Skeletal muscle tissue (tissue), 4 donors: ENCODE results near the gene SYTL1. TPM values are rescaled to one million over a fixed set of nuclear protein-coding genes. Genes with fewer than 3 reads are reported as not detected.

Experiments used
- H3K27ac ChIP-seq: one replicate; pipeline ENCODE4 v1.7.0; 2013; ENCODE audit warnings: mild to moderate bottlenecking, low read depth, low read length, inconsistent platforms
- H3K27me3 ChIP-seq, 3 donors: one replicate each; pipeline ENCODE4 v1.7.0; 2013; ENCODE audit warnings: low read length in 3 of 3; ENCODE audit not compliant: control insufficient read depth in 3 of 3, insufficient read depth in 3 of 3
- H3K36me3 ChIP-seq, 3 donors: one replicate each; pipeline ENCODE4 v1.7.0; 2013; ENCODE audit warnings: low read length in 3 of 3; ENCODE audit not compliant: control insufficient read depth in 3 of 3, insufficient read depth in 3 of 3
- H3K4me1 ChIP-seq, 3 donors: one replicate each; pipeline ENCODE4 v1.7.0; 2013; ENCODE audit warnings: low read length in 3 of 3, mild to moderate bottlenecking in 3 of 3; ENCODE audit not compliant: control insufficient read depth in 3 of 3, insufficient read depth in 3 of 3
- H3K4me3 ChIP-seq, 3 donors: one replicate each; pipeline ENCODE4 v1.7.0; 2013; ENCODE audit warnings: low read length in 3 of 3
- H3K9ac ChIP-seq, 3 donors: one replicate each; pipeline ENCODE4 v1.7.0; 2013; ENCODE audit warnings: low read length in 3 of 3, mild to moderate bottlenecking in 3 of 3, moderate library complexity in 2 of 3, low read depth in 1 of 3
- H3K9me3 ChIP-seq, 3 donors: one replicate each; pipeline ENCODE4 v1.7.0; 2013; ENCODE audit warnings: low read length in 3 of 3; ENCODE audit not compliant: control insufficient read depth in 3 of 3
- total RNA-seq: library from RNA; depleted of rRNA; stranded (reverse); fragments of >200 nt; gene quantifications from one replicate; pipeline ENCODE4 v1.2.3, GENCODE V29; 2014
- donor health status: Osteomylitis.

The SYTL1 gene
- total RNA-seq, 1 donor from 2014 or later = under 0.01 TPM

DNA sequence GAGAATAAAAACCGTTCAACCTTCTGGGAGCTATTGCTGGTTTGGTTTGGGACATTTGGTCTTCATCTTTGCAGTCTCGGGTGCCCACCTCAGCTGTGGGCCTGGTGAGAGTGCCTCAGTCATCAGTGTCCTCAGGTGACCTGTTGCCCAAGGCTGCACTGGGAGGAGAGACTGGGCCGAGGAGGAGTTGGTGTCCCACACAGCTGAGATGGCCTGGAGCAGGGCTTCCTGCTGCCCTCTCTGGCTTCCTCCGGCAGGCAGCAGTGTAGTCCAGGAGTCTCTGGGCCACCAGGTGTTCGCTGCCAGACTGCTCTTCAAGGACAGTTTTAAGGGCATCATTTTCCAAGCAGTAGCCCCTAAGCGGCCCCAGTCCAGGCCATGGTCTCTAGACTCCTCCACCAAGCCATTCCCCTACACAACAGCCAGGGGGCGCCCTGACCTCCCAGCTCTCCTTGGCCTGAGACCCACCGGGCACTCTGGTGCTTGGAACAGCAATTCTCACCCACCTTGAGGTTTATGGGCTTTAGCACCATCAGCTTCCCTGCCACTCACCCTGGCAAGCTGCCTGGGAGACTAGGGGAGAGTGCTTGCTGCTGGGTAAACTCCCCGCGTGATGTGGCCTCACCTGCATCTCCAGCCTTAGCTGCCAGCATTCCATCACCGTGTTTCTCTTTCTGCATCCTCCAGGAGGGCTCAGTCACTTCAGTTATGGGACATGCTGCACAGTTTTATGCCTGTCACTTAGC is 9.1 kb upstream of the SYTL1 start:
- no peaks in the 10 kb centered on the region for H3K9me3 ChIP-seq
- H3K9ac ChIP-seq = peak overlapping the region in 1 of 3 donors; percentile 8
- H3K36me3 ChIP-seq = peaks cover 59 to 61% (median 60%) of the 10 kb centered on the region in 3 donors
- no peaks in the 10 kb centered on the region for H3K27me3 ChIP-seq
- H3K27ac ChIP-seq = no peak overlapping the region
- H3K4me3 ChIP-seq = no peak overlapping the region
- peaks cover 4 to 16% (median 14%) of the 10 kb centered on the region in 3 donors for H3K4me1 ChIP-seq

DNA sequence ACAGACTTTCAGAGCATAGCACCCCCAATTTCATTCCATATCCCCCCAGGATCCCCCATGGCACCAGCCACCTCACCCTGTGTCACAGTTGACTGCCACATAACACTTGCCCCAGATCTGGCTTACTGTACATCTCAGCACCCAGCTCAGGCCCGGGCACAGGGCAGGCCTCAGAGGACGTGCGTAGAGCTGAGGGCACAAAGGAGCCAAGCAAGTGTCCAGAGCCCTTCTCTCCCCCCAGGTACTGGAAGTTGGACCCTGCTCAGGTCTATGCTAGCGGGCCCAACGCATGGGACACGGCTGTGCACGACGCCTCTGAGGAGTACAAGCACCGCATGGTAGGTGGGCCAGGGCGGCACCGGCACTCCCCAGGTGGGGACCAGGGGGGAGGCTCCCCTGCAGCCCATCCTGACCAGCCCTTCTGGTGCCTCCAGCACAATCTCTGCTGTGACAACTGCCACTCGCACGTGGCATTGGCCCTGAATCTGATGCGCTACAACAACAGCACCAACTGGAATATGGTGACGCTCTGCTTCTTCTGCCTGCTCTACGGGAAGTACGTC is 8.0 kb upstream of the SYTL1 start:
- Histone ChIP-seq H3K27me3 (no peaks in the 10 kb centered on the region), H3K36me3 (peaks cover 58 to 60% (median 59%) of the 10 kb centered on the region in 3 donors)

DNA sequence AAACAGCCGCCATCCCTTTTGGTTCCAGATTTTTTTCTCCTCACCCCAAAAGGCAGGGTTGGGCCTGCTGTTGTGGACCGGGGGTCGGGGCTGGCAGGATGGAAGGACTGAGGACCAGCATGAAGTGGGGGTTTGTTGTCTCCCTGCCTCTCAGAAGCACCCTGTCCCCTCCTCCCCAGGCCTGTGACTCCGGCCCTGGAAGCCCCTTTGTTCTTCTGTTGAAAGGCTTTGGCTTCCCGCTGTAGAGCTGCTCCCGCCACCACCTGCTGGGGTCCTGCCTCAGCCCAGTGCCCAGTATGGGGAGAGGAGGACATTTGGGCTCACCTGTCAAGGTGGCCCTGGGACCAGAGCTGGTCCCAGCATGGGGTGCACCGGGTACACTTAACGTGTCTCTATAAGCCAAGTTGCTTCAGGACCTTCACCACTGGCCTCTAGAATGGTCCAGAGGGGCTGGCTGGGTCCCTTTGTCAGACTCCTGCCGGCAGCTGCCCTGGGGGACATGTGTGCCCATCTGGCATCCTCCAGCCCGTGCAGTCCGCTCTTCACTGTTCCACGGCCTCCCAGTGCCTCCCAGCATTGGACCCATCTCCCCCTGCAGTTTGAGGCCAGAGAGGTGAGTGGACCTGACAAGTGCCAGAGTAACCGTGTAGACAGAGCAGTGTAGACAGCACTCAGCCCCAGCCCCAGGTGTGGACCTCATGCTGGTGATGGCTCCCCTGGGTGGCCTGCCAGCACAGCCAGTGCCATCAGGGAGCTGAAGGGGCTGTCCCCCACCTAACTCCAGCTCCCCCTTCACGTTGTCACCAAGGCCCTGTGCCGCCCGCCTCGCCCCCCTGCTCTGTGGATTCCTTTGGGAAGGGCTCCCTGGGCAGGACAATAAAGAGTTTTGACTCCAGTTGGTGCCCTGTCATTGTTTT is 6.1 kb upstream of the SYTL1 start:
- Histone ChIP-seq H3K9ac (no peak overlapping the region), H3K27ac (no peak overlapping the region), H3K27me3 (no peaks in the 10 kb centered on the region), H3K4me1 (peaks cover 4 to 7% (median 6%) of the 10 kb centered on the region in 3 donors), H3K4me3 (no peak overlapping the region), H3K9me3 (no peaks in the 10 kb centered on the region), H3K36me3 (peaks cover 56 to 59% (median 57%) of the 10 kb centered on the region in 3 donors)

More for the DNA sequence above, 8.0 kb upstream of the SYTL1 start:
- Histone ChIP-seq H3K9ac (no peak overlapping the region), H3K4me1 (peaks cover 4 to 9% (median 6%) of the 10 kb centered on the region in 3 donors), H3K27ac (no peak overlapping the region), H3K4me3 (no peak overlapping the region), H3K9me3 (no peaks in the 10 kb centered on the region)

DNA sequence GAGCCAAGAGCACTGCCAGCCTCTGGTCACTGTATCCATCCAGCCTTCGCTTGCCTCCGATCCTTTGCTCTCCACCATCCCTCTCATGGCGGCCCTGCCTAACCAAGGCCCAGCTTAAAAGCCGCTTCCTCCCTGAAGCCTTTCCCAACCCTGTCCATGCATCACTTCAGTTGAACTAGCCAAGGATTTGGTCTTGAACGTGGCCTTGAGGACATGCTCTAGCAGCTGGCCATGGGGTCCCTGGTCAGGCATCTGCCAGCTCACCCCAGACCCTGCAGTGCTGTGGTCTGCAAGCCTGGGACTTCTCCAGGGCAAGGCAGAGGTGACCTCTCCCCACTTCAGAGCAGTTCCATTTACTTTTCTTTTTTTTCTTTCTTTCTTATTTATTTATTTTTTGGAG is 5.1 kb upstream of the SYTL1 start:
- Histone ChIP-seq H3K9ac (no peak overlapping the region), H3K36me3 (peaks cover 48 to 52% (median 52%) of the 10 kb centered on the region in 3 donors), H3K4me1 (peaks cover 4 to 7% (median 6%) of the 10 kb centered on the region in 3 donors), H3K9me3 (no peaks in the 10 kb centered on the region), H3K4me3 (no peak overlapping the region), H3K27ac (no peak overlapping the region), H3K27me3 (no peaks in the 10 kb centered on the region)

DNA sequence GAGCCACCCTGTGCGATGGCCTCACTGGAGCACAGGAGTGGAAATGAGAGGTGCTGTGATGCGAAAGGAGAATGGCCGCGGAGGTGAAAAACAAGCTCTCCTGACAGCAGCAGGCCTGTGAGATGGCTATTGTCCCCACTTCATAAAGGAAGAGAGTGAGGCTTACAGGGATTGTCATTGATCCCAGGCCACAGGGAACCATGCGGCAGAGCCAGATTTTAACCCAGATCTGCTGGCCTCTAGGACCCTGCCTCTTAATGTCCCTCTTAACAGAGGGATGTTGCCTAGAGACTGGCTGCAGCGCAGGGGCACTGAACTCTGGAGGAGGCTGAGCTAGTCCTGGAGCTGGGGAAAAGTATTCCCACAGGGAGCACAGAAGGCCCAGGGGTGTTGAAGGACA is 3.1 kb upstream of the SYTL1 start:
- H3K9me3 ChIP-seq = no peaks in the 10 kb centered on the region
- no peaks in the 10 kb centered on the region for H3K4me1 ChIP-seq
- peaks cover 0 to 4% (median 0%) of the 10 kb centered on the region in 3 donors for H3K27me3 ChIP-seq
- H3K36me3 ChIP-seq = peaks cover 31 to 34% (median 32%) of the 10 kb centered on the region in 3 donors
- no peak overlapping the region for H3K27ac ChIP-seq
- H3K9ac ChIP-seq = no peak overlapping the region
- H3K4me3 ChIP-seq = no peak overlapping the region

DNA sequence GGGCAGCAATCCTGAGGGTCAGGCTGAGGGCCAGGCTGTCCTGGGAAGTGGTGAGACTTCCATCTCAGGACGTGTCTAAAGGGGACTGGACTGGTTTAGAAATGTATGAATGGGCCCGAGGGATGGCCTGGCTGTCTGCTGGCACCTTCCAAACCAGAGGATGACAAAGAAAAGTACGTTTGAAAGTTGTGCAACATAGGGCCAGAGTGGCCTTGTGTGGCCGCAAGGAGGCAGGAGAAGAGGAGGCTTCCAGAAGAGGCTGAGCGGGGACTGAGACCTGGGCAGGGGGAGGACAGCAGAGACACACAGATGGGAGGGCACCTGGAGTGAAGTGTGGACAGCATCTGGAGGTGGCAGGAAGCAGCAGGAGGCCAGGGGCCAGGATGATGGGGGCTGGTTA is 2.6 kb upstream of the SYTL1 start:
- H3K36me3 ChIP-seq = peaks cover 27 to 29% (median 28%) of the 10 kb centered on the region in 3 donors
- H3K9ac ChIP-seq = peak overlapping the region in 1 of 3 donors; percentile 5
- no peak overlapping the region for H3K27ac ChIP-seq
- H3K27me3 ChIP-seq = peaks cover 0 to 4% (median 0%) of the 10 kb centered on the region in 3 donors
- no peaks in the 10 kb centered on the region for H3K9me3 ChIP-seq
- no peak overlapping the region for H3K4me3 ChIP-seq
- no peaks in the 10 kb centered on the region for H3K4me1 ChIP-seq

DNA sequence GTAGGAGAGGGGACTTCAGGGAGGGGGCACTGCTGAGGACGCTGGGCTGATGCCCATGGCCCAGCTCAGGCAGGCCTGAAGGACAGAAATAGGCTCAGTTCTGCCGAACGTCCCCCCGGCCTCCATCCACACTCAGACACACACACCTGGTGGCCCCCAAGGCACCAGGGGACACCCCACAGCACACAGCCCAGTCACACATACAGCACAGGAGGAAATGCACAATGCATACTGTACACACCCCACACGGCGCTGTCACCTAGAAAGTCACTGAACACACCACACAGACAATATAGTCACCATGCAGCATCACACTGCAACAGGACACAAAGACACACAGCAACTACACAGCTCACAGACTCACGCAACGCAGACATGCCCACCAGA is 562 bp downstream of the SYTL1 start:
- Histone ChIP-seq H3K9me3 (no peaks in the 10 kb centered on the region), H3K4me3 (peak overlapping the region in 1 of 3 donors; percentile 32), H3K36me3 (peaks cover 0 to 3% (median 0%) of the 10 kb centered on the region in 3 donors), H3K9ac (no peak overlapping the region), H3K27me3 (peaks cover 7 to 14% (median 13%) of the 10 kb centered on the region in 3 donors), H3K4me1 (no peaks in the 10 kb centered on the region), H3K27ac (no peak overlapping the region)

DNA sequence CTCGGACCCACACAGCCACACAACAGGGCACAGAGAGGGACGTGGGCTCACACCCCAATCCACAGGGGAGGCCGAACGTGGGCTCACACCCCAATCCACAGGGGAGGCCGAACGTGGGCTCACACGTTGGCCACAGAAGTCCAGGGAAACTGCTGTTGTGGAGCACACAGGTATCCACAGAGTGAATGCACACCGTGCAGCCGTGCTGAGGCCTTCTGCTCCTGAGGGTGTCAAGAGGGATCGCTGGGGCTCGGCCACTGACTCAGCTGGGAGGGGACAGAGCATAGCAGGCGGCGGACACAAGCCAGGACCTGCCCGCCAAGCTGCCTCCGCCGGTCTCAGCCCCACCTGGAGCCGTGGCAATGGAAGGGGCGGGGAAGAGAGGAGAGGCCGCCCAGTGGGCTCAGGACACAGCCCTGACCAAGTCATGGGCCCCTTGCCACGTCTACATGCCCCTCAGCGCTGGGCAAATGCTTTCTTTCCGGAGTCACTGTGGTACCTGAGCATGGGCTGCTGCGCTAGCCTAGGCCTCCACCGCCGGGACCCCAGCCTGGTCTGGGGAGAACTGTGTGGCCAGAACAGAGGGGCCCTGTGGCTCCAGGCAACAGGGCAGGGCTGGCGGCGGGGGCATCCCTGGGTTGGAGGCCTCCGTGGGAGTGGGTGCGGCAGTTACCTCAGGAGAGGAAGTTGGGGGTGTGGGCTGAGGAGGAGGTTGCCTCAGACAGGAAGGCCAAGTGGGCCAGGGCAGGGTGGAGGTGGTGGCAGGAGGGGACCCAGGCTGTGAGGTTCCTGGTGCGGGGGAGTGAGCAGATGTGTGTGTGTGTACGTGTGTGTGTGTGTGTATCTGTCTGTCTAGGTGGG is 1.2 kb downstream of the SYTL1 start:
- no peak overlapping the region for H3K27ac ChIP-seq
- no peaks in the 10 kb centered on the region for H3K4me1 ChIP-seq
- H3K27me3 ChIP-seq = peaks cover 13 to 19% (median 15%) of the 10 kb centered on the region in 3 donors
- H3K36me3 ChIP-seq = peaks cover 0 to 3% (median 0%) of the 10 kb centered on the region in 3 donors
- peak overlapping the region in 1 of 3 donors; percentile 32 for H3K4me3 ChIP-seq
- H3K9me3 ChIP-seq = no peaks in the 10 kb centered on the region
- H3K9ac ChIP-seq = no peak overlapping the region

DNA sequence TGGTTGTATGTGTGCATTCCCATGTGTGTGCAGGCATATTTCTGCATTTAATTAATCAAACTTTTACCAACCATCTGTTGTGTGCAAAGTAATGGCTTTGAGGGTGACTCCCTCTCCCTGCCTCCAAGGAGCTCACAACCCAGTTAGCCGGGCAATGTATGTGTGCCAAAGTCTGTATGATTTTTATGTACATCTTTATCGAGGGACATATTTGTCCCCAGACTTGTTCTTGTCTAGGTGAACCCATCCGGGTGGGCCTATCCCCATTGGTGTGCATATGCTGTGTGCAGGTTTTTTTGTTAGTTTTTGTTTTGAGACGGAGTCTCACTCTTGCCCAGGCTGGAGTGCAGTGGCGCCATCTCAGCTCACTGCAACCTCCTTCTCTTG is 1.8 kb downstream of the SYTL1 start:
- Histone ChIP-seq H3K4me1 (no peaks in the 10 kb centered on the region), H3K27ac (no peak overlapping the region), H3K9ac (no peak overlapping the region), H3K36me3 (peaks cover 0 to 3% (median 0%) of the 10 kb centered on the region in 3 donors), H3K4me3 (no peak overlapping the region), H3K27me3 (peaks cover 15 to 19% (median 15%) of the 10 kb centered on the region in 3 donors), H3K9me3 (no peaks in the 10 kb centered on the region)
